ENCODE data around the gene IQGAP2.
"Not testable (repeated sequence)": the region's sequence is repeated elsewhere in the genome, so short reads cannot be mapped to it uniquely, and the experiment has no call there.

IQGAP2 gene

GRCh38 chr5:76532973-76533372 is 129.9 kb downstream of the IQGAP2 start:
- DNase-seq (ENCODE audit: low read depth in 2 of 2), result no peak

- no peak for DNase-seq (ENCODE audit: low read depth in 2 of 2)
Measured at GRCh38 chr5:76535577-76535976, 132.5 kb downstream of the IQGAP2 start.

GRCh38 chr5:76537073-76537543 is 134.0 kb downstream of the IQGAP2 start:
- no peak for DNase-seq (ENCODE audit: low read depth in 2 of 2)

GRCh38 chr5:76542241-76542640 is 139.2 kb downstream of the IQGAP2 start:
- no peak for DNase-seq (ENCODE audit: low read depth in 2 of 2)

- DNase-seq (ENCODE audit: low read depth in 2 of 2), result peak; percentile 16 to 27
Measured at GRCh38 chr5:76542887-76543690, 140.0 kb downstream of the IQGAP2 start.

DNA sequence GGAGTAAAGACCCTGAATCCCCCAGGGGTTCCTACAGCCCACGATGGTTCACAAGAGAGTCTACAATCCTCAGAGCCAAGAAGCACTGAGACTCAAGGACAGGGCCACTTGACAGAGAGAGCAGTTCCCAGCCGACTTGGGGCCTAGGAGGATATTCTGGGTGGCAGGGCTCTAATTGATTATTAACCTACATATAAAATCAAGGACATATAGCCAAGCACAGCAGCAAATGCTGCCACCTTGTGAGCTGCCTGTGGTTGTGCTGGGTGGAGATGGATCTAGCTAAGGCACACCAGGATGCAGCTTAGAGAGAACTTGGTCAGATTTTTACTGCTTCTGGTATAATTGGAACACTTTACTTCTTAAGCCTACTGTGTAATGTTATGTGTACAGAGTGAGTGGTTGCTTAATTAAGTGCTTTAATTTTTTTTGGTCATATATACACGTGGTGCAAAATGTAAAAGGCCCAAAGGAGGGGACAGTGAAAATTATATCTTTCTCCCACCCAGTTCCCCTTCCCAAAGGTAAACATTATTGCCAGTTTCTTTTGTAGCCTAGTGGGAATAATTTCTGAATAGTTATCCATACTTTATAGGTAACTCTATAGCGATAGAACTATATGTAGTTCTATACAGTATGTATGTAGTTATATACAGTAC is 141.3 kb downstream of the IQGAP2 start:
- DNase-seq (ENCODE audit: low read depth in 2 of 2), result peak in 1 of 2 donors; percentile 16

GRCh38 chr5:76545184-76545583 is 142.1 kb downstream of the IQGAP2 start:
- DNase-seq (ENCODE audit: low read depth in 2 of 2), result no peak

GRCh38 chr5:76546497-76547102 is 143.5 kb downstream of the IQGAP2 start:
- no peak for DNase-seq (ENCODE audit: low read depth in 2 of 2)

DNA sequence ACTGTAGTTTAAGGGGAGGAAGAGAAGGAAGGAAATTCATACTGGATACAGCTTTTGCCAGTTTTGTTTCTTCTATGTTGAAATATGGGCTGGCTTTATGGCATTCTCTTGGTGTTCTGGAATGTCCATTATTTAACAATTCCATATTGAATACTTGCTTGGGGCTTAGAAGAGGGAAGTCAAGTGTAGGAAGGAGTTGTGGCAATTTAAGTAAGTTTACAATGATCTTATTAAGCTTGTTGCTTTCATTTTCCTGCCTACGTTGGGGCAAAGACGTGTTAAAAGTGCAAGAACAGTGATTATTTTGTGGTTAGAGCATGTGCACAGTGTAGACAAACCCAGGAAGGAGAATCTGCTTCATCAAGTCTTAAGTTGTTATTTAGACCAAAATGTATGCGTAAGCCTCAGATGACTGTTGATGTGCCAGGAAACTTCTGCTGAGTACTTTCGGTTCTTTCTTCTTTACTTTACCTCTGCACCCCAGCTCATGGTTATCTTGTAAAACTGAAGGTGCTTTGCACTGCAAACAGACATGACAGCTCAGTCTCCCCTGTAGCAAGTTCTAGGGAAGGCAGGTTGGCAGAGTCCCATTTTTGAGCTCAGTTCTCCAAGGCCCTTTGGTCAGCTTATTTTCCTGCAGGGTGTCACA is 144.3 kb downstream of the IQGAP2 start:
- peak in 1 of 2 donors; percentile 8 for DNase-seq (ENCODE audit: low read depth in 2 of 2)

- DNase-seq (ENCODE audit: low read depth in 2 of 2), result no peak
Measured at GRCh38 chr5:76547891-76548524, 144.9 kb downstream of the IQGAP2 start.

DNA sequence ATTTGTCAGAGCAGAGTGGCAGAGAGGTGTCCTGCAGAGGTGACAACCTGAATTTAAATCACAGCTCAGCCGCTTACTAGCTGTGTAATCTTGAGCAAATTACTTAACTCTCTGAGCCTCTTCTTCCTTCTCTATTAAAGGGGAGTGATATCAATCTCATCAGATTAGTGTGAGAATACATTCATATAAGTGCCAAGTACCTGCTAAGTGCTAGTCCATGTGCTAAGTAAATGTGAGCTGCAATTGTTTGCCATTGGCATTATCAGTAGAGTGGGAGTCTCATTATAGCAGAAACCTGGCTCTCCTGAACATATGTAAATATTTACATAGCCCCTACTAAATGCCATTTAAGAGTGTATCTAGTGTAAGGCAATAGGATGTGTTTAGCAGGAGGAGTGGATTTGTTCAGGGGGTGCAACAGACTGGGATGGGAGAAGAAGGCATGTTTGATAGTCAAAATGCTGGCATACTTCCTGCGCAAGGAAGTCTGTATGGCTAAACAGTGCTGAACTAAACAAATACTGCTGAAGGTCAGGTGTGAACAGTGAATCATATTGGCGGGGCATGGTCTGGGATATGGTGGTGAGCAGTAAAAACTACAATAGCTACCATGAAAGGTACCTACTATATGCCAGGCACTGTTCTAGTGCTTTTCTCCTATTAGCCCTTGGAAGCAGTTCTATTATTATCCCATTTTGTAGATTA is 145.6 kb downstream of the IQGAP2 start:
- DNase-seq (ENCODE audit: low read depth in 2 of 2), result no peak

DNA sequence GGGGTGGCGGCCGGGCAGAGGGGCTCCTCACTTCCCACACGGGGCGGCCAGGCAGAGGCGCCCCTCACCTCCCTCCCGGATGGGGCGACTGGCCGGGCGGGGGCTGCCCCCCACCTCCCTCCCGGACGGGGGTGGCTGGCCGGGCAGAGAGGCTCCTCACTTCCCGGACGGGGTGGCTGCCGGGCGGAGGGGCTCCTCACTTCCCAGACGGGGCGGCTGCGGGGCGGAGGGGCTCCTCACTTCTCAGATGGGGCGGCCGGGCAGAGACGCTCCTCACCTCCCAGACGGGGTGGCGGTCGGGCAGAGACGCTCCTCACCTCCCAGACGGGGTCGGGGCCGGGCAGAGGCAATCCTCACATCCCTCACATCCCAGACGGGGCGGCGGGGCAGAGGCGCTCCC is 147.8 kb downstream of the IQGAP2 start:
- not testable (repeated sequence) for DNase-seq (ENCODE audit: low read depth in 2 of 2)

DNA sequence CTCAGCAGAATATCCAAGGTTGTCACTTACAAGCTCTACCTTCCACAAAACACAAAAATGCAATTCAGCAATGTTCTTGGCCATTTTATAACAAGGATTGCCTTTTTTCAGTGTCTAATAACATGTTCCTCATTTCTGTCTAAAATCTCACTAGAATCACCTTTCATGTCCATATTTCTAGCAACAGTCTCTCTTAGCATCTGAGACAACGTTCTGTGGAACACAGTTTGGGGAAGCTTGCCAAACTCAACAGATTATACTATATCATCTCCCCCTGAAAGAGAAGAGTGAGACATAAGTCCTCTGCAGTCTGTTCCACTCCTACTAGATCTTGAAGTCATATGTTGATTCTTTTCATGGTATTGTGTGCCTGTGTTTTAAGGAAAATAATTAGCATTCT is 149.5 kb downstream of the IQGAP2 start:
- no peak for DNase-seq (ENCODE audit: low read depth in 2 of 2)

GRCh38 chr5:76553251-76553650 is 150.2 kb downstream of the IQGAP2 start:
- DNase-seq (ENCODE audit: low read depth in 2 of 2), result no peak

- no peak for DNase-seq (ENCODE audit: low read depth in 2 of 2)
Measured at GRCh38 chr5:76555114-76555513, 152.0 kb downstream of the IQGAP2 start.

DNA sequence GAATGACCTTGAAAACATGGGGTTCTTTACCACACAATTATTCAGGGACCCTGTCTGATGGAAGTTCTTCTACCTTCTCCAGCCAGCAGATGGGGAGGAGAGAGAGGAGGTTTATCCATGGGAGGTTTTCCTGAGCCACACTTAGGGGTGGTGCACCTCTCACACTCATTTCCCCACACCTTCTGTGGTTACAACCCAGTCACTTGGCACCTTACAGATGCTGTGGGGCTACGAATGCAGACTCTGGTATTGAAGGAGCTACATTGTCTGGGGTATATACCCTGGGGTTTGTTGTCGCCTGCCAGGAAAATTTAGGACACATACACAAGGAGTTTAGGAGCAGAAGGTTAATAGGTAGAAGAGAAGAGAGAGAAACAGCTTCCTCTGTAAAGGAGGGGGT is 152.6 kb downstream of the IQGAP2 start:
- no peak for DNase-seq (ENCODE audit: low read depth in 2 of 2)

- no peak for DNase-seq (ENCODE audit: low read depth in 2 of 2)
Measured at GRCh38 chr5:76556511-76557221, 153.6 kb downstream of the IQGAP2 start.

GRCh38 chr5:76560952-76561891 is 158.1 kb downstream of the IQGAP2 start:
- DNase-seq (ENCODE audit: low read depth in 2 of 2), result no peak

DNA sequence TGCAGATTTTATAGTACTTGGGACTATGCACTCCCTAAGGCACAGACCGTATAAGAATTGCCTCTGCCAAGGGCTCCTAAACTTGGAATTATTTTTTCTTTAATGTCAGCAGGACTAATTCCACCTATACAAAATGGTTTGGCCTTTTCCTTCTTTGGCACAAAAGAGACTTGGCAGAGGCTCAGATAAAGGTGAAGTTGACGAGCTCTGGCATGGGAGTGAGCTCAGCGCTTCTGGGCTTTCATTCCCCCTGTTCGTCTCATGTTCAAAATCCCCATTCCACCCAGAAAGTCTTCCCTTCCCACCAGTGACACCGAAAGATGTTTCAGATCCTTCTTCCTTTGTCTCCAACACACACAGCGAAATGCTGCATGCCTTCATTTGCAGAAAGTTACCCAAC is 158.9 kb downstream of the IQGAP2 start:
- DNase-seq (ENCODE audit: low read depth in 2 of 2), result no peak

Data from stimulated activated CD8-positive, alpha-beta memory T cell treated with anti-CD3 and anti-CD28 coated beads, Interleukin-7, amount 100 ng/mL, for 1 hour (primary cell).